Measurements from ENCODE around the gene RSPO4. TPM values are rescaled to one million over a fixed set of nuclear protein-coding genes. Genes with fewer than 3 reads are reported as not detected.
"Not testable (repeated sequence)": the region's sequence is repeated elsewhere in the genome, so short reads cannot be mapped to it uniquely, and the experiment has no call there.

Gene RSPO4
- total RNA-seq, 1 donor from 2014 or later = not detected

DNA sequence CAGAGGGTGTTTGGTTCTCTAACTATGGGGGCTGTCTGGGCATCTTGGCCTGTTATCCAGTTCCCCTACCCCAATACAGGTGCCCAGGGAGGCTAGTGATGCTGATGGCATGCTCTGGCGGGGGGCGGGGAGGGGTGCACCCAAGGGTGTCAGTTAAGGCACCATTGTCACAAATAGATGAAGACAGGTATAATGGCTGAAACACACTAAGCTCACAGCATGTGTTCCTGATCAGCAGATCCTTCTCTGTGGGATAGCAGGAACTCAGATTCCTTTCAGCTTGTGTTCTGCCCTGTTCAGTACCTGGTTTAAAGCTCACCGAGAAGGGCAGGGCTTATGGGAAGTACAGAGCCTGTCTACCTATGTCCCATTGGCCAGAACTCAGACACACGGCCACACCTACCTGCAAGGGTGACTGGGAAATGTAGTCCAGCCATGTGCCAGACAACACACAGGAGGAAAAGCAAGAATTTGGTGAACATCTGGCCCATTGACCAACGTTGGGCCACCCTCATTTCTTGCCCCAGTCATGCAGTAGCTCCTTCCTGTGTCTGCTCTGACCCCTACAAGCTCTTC is 3.4 kb upstream of the RSPO4 start:
- DNase-seq (ENCODE audit: low spot score) = no peak
- ATAC-seq = peak; percentile 97

DNA sequence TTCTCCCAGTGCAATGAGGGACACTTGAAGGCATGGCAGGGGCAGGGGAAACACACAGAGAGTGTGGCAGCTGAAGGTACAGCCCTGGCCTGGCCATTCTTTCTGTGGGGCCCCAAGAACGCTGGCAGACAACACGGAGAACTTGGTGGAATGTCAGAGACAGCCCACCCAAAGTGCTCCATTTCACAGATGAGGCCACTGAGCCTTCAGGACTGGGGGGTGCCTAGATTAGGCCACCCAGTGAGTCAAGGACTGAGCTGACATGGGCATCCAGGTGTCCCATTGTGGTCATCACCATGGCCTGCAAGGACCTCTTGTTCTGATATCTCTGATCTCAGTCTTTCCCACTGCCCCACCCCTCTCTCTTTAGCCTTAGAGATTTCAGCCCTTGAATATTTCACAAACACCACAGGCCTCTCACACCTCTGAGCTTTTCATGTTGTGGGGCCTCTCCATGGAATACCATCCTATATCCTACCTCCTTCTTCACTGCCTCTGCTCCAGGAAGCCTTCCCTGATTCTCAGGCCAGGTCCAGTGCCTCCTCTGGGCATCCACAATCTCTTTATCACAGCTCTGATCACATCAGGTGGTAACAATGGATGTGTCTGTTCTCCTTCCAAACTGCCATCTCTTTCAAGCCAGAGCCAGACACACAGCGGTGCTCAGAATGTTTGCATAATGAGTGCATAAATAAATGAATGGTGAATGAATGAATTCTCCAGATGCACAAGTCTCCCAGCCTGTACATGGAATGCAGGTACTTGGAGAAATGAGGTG is 2.0 kb upstream of the RSPO4 start:
- no peak for ATAC-seq

DNA sequence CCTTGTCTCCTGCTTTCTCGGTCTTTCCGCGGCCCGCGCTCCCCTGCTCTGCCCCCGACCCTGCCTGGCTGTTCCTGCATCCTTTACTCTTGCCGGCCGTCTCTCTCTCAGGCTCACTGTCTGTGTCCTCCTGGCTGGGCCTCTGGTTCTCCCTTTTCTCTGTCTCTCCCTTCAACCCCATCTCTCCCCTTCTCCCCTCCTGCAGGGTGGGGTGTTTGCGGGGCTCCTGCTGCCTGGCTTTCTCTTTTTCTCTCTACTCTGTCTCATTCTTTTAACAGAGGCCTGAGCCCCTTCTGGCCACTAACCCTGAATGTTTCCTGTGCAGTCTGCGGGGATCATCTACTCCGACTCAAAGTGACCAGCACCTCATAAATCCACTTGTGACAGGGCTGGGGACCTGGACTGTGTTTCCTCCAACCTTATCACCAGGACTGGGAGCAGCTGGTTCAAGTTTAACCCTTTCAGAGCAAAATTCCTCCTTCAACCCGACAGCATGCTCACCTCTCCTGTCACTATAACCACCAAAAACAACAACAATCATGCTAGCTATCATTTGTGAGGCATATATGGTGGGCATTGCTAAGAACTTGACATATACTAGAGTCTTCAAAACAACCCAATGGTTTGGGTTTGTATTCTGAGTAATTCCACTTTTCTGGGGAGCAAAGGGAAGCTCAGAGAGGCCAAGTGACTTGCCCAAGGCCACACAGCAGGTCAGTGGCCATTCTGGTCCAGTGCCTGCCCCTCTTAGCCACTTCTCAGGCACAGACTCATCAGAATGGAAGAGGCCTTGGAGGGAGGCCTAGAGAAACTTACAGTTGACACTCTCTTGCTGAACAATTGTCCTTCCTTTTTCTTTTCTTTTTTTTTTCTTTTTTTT is 811 bp upstream of the RSPO4 start:
- ATAC-seq (no peak), DNase-seq (ENCODE audit: low spot score) (no peak)

More for the DNA sequence above, 2.0 kb upstream of the RSPO4 start:
- DNase-seq (ENCODE audit: low spot score) = no peak

DNA sequence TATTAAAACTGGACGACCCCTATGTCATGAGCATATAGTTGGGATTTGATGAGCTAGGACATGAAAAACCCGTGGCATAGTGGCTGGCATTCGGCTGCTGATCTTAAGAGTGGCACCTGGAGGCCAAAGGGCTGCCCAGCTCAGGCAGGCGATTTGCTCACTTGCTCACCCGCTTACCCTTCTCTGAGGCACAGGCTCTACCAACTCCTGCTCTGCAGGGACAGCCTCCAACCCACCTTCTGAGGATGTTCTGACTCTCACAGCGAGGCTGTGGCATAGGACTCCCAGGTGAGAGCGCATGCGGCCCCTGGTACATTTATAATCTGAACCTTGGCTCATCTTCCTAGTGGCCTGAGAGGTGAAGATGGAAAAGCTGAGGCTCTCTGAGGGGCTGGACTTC is 995 bp downstream of the RSPO4 start:
- DNase-seq (ENCODE audit: low spot score) (no peak), ATAC-seq (no peak)

DNA sequence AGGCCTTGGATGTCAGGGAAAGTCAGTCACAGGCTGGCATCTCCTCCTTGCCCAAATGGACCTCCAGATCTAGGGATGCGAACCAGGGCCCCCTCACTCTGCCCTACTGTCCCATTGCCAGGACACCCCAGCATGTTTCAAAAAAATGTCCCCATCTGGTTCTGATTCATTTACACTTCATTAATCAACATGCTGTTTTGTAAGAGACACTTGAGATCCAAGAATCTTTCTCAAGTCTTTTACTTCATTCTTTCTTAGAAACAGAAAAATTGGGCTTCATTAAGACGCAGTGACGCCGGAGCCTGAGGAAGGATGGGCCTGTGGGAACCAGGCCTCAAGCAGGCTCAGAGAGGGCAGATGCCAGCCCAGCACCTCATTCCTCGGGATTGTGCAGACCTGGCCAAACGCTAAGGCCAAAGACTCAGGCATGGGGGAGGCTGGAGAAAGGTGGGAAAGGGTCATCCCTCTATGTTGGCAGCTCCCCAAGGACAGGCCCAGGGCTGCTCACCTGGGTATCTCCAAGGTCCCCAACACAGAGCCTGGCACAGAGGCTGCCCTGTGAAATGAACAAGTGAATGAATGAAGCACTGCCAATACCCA is 3.8 kb downstream of the RSPO4 start:
- DNase-seq (ENCODE audit: low spot score) = no peak
- ATAC-seq = no peak

DNA sequence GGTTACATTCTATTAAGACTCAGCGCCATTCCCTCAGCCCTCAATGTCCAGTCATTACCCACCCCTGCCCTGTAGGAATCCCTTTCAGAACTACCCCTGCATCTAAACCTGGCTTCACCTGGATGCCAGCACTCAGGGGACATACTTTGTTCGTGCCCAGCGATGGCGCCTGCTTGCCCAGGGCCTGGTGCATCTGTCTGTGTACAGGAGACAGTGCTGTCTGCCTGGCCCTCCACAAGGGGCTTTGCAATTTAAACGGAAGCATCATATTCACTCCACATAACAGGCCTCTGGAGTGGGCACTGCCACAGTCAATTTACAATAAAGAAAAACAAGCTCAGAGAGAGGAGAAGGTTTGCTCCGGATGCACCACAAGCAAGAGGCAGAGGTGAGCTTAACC is 4.6 kb downstream of the RSPO4 start:
- DNase-seq (ENCODE audit: low spot score) (no peak), ATAC-seq (no peak)

DNA sequence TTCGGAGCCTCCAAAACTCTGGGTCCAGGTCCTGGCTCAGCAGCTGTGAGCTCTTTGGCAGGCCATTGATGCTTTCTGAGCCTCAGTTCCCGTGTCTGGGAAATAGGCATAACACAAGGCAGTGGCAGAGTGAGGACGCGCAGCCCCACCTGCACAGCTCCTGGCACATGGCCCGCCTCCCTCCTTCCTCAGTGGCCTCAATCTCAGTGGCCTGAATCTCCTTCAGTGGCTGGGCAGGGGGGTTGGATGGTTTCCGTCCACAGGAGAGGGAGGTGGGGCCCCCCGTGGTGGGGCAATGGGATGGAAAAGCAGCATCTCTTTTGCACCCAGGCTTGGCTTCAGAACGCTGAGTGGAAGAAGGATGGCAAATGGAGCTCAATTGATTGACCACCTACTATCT is 5.1 kb downstream of the RSPO4 start:
- no peak for DNase-seq (ENCODE audit: low spot score)
- no peak for ATAC-seq

DNA sequence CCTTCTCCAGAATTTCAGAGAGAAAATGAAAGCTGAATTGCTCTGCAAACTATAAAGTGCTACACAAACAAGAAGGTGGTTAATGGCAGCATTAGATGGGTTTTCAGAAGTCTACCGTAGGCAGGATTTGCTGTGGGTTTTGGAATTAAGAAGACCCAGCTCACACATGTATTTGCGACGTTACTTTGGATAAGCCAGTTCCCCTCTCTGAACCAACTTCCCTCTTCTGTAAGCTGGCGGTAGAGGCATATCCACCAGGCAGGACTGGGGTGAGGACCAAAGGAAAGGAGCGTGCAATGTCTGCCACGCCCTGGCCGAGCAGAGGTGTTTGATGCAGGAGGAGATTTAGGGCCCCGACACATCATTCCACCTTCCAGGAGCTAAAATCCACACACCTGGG is 6.9 kb downstream of the RSPO4 start:
- no peak for ATAC-seq

DNA sequence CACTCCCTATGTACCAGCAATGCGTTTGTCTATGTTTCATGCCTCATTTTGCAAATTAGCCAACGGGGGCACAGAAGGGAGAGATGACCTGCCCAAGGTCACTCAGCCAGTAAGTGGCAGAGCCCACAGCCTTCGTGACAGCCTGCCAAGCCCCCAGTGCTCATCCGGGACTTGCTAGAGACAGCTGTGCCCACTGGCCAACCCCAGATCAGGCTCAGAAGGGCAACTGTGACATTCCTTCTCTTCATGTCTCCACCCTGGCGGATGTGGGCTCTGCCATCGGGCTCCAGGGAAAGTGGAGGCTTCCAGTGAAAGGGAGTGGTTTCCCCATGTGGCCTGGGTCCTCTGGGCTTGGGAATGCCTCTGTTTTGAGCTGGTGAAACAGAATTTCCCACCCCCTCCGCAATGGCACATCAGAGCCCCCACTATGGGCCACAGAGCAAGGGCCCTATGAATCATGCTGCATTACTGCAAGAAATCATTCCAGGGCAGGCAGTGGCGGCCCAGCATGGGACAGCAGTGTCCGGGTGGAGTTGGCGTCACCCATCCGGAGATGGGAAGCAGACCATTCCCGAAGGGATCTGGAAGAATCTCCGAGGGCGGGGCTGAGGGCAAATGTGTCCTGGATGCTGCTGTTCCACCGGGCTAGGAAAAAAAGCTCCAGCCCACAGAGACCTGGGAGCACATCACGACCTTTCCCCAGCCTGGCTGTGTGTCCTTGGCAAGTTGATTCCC is 9.1 kb downstream of the RSPO4 start:
- DNase-seq (ENCODE audit: low spot score) (no peak), ATAC-seq (no peak)

More for the DNA sequence above, 6.9 kb downstream of the RSPO4 start:
- DNase-seq (ENCODE audit: low spot score) = no peak

DNA sequence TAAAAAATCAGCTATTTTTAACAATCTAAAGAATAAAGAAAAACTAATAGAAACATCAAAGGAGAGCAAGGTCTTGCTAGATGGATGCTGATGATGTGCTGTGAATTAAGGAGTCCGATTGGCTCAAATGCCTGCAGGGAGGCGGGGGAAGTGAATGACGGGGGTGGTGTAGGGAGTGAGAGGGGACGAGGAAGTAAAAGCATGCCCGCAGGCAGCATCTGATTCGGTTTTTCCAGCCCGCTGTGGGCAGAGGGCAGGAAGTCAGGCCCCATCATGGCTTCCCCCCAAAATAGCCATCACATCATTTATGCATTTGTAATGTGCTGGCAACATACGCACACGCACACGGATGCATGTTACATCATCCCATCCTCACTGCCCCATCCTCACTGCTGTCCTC is 10.3 kb downstream of the RSPO4 start:
- DNase-seq (ENCODE audit: low spot score) (no peak), ATAC-seq (no peak)

DNA sequence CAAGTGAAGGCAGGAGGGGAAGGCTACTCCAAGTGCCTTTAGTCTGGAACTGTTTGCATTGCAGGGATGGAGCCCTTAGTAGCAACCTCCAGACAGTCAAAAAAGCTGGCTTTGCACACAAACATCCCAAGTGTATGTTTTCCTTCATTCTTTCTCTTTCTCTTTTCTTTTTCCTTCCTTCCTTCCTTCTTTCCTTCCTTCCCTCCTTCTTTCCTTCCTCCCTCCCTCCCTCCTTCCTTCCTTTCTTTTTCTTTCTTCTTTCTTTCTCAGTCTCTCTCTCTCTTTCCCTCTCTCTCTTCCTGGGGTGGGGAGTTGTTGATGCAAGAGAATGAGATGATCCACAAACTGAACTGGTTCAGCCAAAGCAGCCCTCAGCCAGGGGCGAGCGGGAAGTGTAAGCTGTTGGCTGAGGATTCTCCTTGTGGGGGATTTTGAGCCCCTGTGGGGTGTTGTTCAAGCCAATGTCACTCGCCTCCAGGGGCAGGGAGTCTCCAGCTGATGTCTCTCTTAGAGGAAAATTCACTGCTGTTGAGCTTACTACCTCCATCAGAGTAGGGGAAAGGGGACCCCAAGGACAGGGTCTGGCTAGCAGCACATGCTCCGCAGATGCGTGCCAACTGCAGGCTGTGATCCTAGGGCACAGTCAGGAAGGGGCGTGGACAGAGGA is 11.7 kb downstream of the RSPO4 start:
- DNase-seq (ENCODE audit: low spot score) = no peak
- no peak for ATAC-seq

DNA sequence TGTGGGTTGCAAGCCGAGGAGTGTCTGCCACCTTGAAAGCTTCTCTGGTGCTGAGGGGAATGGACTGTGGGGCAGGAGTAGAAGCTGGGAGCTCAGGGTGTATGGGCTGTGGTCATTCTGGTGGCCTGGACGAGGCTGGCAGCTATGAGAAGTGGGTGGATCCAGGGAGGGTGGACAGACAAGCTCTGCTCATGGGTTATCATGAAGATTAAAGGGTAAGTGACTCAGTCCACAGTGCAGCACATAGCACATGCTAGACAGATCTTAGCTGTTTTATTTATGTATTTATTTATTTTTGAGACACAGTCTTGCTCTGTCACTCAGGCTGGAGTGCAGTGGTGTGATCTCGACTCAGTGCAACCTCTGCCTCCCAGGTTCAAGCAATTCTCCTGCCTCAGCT is 13.8 kb downstream of the RSPO4 start:
- ATAC-seq = no peak
- no peak for DNase-seq (ENCODE audit: low spot score)

DNA sequence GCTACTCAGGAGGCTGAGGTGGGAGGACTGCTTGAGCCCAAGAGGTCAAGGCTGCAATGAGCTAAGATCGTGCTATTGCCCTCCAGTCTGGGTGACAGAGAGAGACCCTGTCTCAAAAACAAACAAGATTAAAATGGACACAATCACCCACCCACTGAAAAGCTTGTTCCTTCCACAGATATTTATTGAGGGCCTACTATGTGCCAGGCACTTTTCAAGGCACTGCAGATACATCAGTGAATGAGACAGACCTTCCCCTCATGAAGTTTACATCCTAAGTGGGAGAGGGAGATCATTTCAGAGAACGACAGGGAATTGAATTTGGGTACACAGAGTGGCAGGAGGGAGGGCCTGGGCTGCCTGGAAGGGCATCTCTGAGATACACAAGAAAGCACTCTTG is 14.4 kb downstream of the RSPO4 start:
- ATAC-seq (no peak), DNase-seq (ENCODE audit: low spot score) (no peak)

DNA sequence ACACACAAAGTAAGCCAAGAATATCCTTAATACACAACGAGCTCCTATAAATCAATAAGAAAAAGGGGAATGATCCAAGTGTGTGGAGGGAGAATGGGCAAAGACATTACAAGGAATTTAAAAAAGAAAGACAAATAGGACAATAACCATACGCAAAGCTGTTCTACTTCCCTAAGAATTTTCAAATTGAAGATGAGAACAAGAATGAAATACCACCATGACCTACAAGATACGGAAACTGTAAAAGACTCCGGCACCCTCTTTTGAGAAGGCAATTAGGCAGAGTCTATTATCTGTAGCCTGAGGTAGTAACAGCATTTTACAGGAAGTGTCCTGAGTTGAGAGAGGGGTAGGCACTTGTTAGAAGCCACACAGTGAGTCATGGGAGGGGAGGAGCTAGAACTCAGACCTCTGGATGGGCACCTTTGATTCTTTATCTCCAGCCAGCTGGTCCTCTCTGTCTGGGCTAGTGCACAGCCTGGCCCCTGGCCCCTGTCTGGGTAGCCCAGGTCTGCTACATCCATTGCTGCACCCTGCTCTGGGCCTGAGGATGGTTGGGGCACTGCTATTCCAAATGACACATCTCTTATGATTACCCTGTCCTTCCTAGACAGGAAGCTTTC is 15.3 kb downstream of the RSPO4 start:
- no peak for DNase-seq (ENCODE audit: low spot score)
- no peak for ATAC-seq

DNA sequence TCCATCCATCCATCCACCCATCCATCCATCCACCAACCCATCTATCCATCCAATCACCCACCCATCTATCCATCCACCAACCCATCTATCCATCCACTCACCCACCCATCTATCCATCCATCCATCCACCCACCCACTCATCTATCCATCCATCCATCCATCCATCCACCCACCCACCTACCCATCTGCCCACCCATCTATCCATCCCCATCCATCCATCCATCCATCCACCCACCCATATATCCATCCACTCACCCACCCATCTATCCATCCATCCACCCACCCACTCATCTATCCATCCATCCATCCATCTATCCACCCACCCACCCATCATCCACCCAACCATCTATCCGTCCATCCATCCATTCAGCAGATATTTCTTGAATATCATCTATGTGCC is 17.1 kb downstream of the RSPO4 start:
- not testable (repeated sequence) for ATAC-seq; DNase-seq (ENCODE audit: low spot score)

DNA sequence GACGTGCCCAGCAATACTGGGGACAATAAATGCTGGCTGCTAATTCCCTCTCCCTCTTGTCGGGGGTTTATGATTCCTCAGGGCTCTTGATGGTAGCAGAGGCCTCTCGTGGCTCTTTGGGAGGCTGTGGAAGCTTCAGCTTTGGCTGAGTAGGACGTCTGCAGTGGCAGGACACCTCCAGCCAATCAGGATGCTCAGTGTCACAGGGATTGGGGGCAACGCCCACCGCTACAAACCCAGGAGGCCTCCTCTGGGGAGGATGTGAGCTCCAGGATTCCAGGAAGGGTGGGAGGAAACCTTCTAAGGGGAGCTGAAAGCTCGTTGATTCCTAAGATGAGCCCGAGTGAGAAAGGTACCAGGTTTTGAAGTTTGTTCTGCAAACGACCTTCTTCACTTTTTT is 19.4 kb downstream of the RSPO4 start:
- DNase-seq (ENCODE audit: low spot score) (no peak), ATAC-seq (no peak)

DNA sequence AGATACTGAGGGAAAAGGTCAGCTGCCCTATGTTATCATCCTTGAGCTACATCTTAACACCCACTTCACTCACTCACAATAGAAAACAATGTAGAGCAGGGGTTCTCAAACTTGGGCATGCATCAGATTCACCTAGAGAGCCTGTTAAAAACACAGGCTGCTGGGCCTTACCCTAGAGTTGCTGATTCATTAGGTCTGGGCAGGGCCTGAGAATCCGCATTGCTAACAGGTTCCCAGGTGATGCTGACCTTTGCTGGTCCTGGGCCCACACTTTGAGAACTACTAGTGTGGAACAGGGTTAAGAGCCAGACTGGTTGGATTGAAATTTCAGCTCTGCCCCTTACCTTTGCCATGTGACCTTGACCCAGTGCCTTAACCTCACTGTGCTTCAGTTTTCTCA is 25.1 kb downstream of the RSPO4 start:
- ATAC-seq (no peak), DNase-seq (ENCODE audit: low spot score) (no peak)

DNA sequence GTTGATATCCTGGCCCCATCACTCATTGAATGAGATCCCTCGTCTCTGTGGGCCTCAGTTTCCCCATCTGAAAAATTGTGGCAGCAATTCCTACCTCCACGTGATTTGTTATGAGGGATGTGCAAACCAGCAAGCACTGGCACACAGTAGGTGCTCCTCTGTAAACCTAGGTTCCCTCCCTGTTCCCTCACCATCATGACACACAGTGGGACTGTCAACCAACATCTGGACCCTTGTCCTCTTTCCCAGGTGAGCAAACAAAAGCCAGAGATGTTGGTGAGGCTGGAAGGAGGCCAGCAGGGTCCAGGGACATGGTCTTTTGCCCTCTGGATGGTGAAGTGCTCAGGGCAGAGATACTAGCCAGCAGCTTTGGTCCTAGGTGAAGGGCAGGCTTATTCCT is 26.1 kb downstream of the RSPO4 start:
- ATAC-seq = no peak

DNA sequence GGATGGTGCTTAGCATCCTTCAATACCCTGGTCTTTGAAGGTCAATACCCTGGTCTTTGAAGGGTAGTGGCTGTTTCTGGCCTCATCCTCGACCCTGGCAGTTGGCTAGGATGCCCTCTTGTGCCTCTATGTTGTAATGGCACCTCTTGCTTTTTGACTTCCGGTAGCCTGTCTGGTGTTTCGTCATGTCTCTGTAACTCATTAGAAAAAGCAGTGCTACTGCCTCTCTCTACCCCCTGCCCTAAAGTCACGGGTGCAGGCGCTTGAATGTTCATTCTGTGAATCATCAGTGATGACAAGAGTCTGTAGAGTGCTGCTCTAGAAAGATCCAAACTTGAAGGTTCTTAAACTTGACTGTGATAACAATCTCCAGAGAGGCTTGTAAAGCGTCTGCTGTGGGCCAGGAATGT is 28.3 kb downstream of the RSPO4 start:
- DNase-seq (ENCODE audit: low spot score) (no peak), ATAC-seq (peak; percentile 57)

More for the DNA sequence above, 26.1 kb downstream of the RSPO4 start:
- DNase-seq (ENCODE audit: low spot score) = no peak

DNA sequence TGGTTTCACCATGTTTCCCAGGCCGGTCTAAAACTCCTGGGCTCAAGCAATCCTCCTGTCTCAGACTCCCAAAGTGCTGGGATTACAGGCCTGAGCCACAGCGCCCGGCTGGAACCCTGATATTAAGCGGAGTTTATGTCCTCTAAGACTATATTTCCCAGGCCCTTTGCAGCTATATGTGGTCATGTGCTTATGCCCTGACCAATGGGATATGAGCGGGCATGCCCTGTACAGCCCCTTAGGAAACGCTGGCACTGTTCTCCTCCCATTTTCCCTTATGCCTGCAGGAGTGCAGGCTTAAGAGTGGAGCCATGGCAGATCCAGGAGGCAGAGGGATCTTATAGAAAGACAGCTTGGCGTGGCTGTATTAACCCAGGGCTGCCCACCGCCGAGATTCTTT is 29.9 kb downstream of the RSPO4 start:
- no peak for DNase-seq (ENCODE audit: low spot score)
- ATAC-seq = no peak

Measured in left lobe of liver (tissue), 2 donors.